Upper lobe of left lung (tissue), 6 donors: ENCODE measurements around the gene FN3KRP. TPM values are rescaled to one million over a fixed set of nuclear protein-coding genes. Genes with fewer than 3 reads are reported as not detected.

Experiments used
- ATAC-seq, 2 donors: fragments of 200-7000 bp; cut with Tn5 transposase; one replicate each; pipeline ENCODE4 v1.9.1; 2022; ENCODE audit warnings: mild to moderate bottlenecking in 2 of 2, moderate library complexity in 2 of 2; ENCODE audit not compliant: low FRiP score in 2 of 2
- DNase-seq, 2 donors: peaks; one replicate each; pipeline ENCODE4 v3.0.0-alpha.2; 2019 to 2020
- H3K27ac ChIP-seq, 4 donors: fragments of 200-600 bp; sonication (generic); one replicate each; pipeline ENCODE4 v1.5.1; 2016 to 2019
- H3K27me3 ChIP-seq, 4 donors: fragments of 200-600 bp; sonication (generic); one replicate each; pipeline ENCODE4 v1.5.1; 2017 to 2019
- H3K36me3 ChIP-seq, 4 donors: fragments of 200-600 bp; sonication (generic); one replicate each; pipeline ENCODE4 v1.5.1; 2016 to 2019
- H3K4me1 ChIP-seq, 4 donors: fragments of 200-600 bp; sonication (generic); one replicate each; pipeline ENCODE4 v1.5.1; 2018 to 2019
- H3K4me3 ChIP-seq, 4 donors: fragments of 200-600 bp; sonication (generic); one replicate each; pipeline ENCODE4 v1.5.1; 2017 to 2019; ENCODE audit warnings: mild to moderate bottlenecking in 2 of 4, moderate library complexity in 1 of 4
- H3K9me3 ChIP-seq, 4 donors: fragments of 200-600 bp; sonication (generic); one replicate each; pipeline ENCODE4 v1.5.1; 2018 to 2019
- CTCF ChIP-seq, 6 experiments: fragments of 450-650 bp in 4 of 6; fragments of 200-600 bp in 2 of 6; sonication (generic) in 2 of 6; IDR thresholded peaks; one replicate each; pipeline ENCODE4 v1.5.1; 2016 to 2019; ENCODE audit warnings: antibody characterized with exemption in 6 of 6
- EP300 ChIP-seq, 4 donors: sonication (generic); formaldehyde crosslinking; IDR thresholded peaks; one replicate each; pipeline ENCODE4 v1.5.1; 2017; ENCODE audit warnings: antibody characterized with exemption in 4 of 4, control low read depth in 2 of 4
- POLR2A ChIP-seq, 4 donors: fragments of 450-650 bp; IDR thresholded peaks; one replicate each; pipeline ENCODE4 v1.5.1; 2016 to 2017; ENCODE audit warnings: antibody characterized with exemption in 4 of 4, mild to moderate bottlenecking in 2 of 4
- POLR2AphosphoS5 ChIP-seq, 2 donors: sonication (generic); formaldehyde crosslinking; IDR thresholded peaks; one replicate each; pipeline ENCODE4 v1.5.1; 2017; ENCODE audit warnings: antibody characterized with exemption in 2 of 2
- WGBS, 2 donors: methylation state at CpG; one replicate each; pipeline ENCODE4 v1.1.5; 2017 to 2018; 5-methylcytosine and 5-hydroxymethylcytosine counted together
- total RNA-seq, 6 donors: library from RNA; depleted of rRNA in 4 of 6; stranded (reverse); fragments of >200 nt in 4 of 6; gene quantifications; one replicate each; pipeline versions ENCODE4 v1.1.0 to v1.2.1, GENCODE V29; 2016 to 2021
- donor health status: DM: no; HTN: no; CAD: no; lungs with moderate emphysema.
- donor health status: DM: no; HTN: yes; CAD: no; lungs with severe emphysema.

The FN3KRP gene
- total RNA-seq, 6 donors from 2014 or later = 14.7 to 94.3 (median 28.8) TPM

GRCh38 chr17:82683534-82683933, 33.0 kb upstream of the FN3KRP start:
- TF ChIP-seq EP300 (IDR thresholded peaks at IDR 0.05) = no peak
- no peak for TF ChIP-seq POLR2A (IDR thresholded peaks at IDR 0.05)
- TF ChIP-seq POLR2AphosphoS5 (IDR thresholded peaks at IDR 0.05) = no peak
- no peak for TF ChIP-seq CTCF (IDR thresholded peaks at IDR 0.05)
- no peak for DNase-seq
- H3K9me3 ChIP-seq = peaks cover 0 to 5% (median 0%) of the 10 kb centered on the region in 4 donors
- ATAC-seq = no peak
- no peak overlapping the region for H3K27ac ChIP-seq
- no peak overlapping the region for H3K4me3 ChIP-seq
- H3K27me3 ChIP-seq = no peaks in the 10 kb centered on the region
- 86 to 92% methylated on average over 1 of the region's 1 CpG for WGBS, 2 donors
- H3K4me1 ChIP-seq = no peaks in the 10 kb centered on the region
- no peaks in the 10 kb centered on the region for H3K36me3 ChIP-seq

DNA sequence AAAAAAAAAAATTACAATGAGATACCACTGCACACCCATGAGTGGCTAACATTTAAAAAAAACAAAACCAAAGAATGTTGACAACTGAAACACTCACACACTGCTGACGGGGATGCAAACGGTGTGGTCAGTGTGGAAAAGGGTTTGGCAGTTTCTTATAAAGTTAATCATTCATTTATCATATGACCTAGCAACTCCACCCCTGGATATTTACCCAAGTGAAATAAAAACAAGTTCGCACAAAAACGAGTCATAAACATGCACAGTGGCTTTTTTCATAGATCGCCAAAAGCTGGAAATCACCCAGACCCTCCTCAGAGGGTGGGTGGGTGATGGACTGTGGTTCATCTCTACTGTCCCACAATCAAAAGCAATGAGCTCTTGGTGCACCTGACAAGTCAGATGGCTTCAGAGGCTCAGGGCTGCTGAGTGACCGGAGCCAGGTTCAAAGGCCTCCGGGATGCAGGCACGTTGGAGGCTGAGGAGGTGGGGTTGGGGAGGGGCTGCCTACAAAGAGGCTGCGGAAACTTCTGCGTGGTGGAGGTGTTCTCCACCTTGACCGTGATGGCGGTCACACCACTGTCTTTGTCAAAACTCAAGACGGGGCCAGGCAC, 32.2 kb upstream of the FN3KRP start:
- no peak overlapping the region for H3K27ac ChIP-seq
- H3K27me3 ChIP-seq = no peaks in the 10 kb centered on the region
- H3K4me1 ChIP-seq = no peaks in the 10 kb centered on the region
- TF ChIP-seq POLR2A (IDR thresholded peaks at IDR 0.05) (no peak), POLR2AphosphoS5 (IDR thresholded peaks at IDR 0.05) (no peak), CTCF (IDR thresholded peaks at IDR 0.05) (no peak), EP300 (IDR thresholded peaks at IDR 0.05) (no peak)
- peaks cover 0 to 5% (median 0%) of the 10 kb centered on the region in 4 donors for H3K9me3 ChIP-seq
- WGBS, 2 donors = 80 to 84% methylated on average over 6 to 13 of the region's 13 CpGs
- no peaks in the 10 kb centered on the region for H3K36me3 ChIP-seq
- DNase-seq = no peak
- ATAC-seq = no peak
- no peak overlapping the region for H3K4me3 ChIP-seq

DNA sequence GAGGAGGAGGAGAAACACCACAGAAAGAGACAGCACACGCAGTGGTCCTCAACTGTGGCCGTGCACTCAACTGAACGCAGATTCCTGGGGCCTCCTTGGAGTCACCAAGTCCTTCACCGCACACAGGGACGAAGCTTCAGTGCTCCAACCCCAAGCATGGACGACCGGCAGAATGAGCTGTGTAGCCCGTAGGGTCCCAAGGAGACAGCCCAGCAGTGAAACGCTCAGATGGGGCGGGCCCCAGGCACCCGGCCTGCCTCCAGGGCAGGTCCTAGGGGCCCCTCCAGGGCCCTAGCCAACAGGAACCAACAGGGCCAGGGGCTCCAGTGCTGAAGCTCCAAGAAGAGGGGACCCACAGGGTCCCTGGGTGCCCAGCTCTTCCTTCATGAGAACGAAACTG, 31.2 kb upstream of the FN3KRP start:
- no peaks in the 10 kb centered on the region for H3K4me1 ChIP-seq
- no peak for DNase-seq
- H3K9me3 ChIP-seq = peaks cover 0 to 5% (median 0%) of the 10 kb centered on the region in 4 donors
- no peak overlapping the region for H3K4me3 ChIP-seq
- H3K36me3 ChIP-seq = no peaks in the 10 kb centered on the region
- ATAC-seq = no peak
- 88 to 98% methylated on average over 6 to 9 of the region's 12 CpGs for WGBS, 2 donors
- no peaks in the 10 kb centered on the region for H3K27me3 ChIP-seq
- TF ChIP-seq CTCF (IDR thresholded peaks at IDR 0.05) = no peak
- TF ChIP-seq POLR2A (IDR thresholded peaks at IDR 0.05) = no peak
- no peak for TF ChIP-seq POLR2AphosphoS5 (IDR thresholded peaks at IDR 0.05)
- TF ChIP-seq EP300 (IDR thresholded peaks at IDR 0.05) = no peak
- no peak overlapping the region for H3K27ac ChIP-seq

DNA sequence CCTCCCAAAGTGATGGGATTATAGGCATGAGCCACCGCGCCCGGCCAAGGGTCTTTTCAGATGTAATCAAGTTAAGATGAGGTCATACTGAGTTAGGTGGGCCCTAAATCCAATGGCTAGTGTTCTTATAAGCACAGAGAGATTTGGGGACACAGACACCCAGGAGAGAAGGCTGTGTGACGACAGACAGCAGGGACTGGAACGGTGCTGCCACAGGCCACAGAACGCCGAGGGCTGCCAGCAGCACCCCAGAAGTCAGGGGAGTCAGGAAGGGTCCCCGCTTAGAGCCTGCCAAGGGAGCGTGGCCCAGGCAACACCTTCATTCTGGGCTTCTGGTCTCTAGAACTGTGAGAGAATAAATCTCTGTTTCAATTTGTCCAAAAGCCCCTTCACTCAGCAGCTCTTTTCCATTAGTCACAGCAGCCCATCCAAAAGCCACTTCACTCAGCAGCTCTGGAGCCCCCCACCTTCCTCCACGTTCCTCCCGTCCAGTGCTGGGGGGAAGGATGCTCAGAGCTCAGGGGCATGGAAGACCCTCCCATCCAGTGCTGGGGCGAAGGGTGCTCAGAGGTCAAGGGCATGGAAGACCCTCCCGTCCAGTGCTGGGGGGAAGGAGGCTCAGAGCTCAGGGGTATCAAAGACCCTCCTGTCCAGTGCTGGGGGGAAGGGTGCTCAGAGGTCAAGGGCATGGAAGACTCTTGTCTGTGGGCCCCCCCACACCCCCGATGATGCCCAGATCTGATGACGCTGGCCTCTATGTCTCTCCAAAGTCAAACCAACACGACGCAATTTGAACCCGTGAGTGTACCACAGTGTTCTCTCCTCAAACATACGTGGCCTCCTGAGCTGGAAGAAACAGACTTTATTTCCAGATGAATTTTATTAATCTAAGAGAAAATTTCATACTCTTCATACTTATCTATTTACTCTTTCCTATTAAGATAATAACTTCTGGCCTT, 29.9 kb upstream of the FN3KRP start:
- Histone ChIP-seq H3K4me1 (no peaks in the 10 kb centered on the region), H3K27ac (no peak overlapping the region), H3K4me3 (no peak overlapping the region), H3K36me3 (peaks cover 0 to 2% (median 0%) of the 10 kb centered on the region in 4 donors), H3K9me3 (no peaks in the 10 kb centered on the region), H3K27me3 (no peaks in the 10 kb centered on the region)
- no peak for TF ChIP-seq POLR2AphosphoS5 (IDR thresholded peaks at IDR 0.05)
- no peak for TF ChIP-seq POLR2A (IDR thresholded peaks at IDR 0.05)
- no peak for TF ChIP-seq CTCF (IDR thresholded peaks at IDR 0.05)
- TF ChIP-seq EP300 (IDR thresholded peaks at IDR 0.05) = no peak
- ATAC-seq (peak in 1 of 2 donors; percentile 43), DNase-seq (no peak)
- WGBS, 2 donors = 91 to 93% methylated on average over 17 to 19 of the region's 19 CpGs
